GM21786 (cell line): ENCODE measurements around the gene DOK6.

Experiments used
- ATAC-seq: cut with Tn5 transposase; IDR thresholded peaks from one replicate; pipeline ENCODE4 v1.9.1; 2021; ENCODE audit not compliant: unreplicated experiment

The DOK6 gene

GRCh38 chr18:69432847-69433246 is 32.2 kb downstream of the DOK6 start:
- ATAC-seq = no peak

- no peak for ATAC-seq
These were observed 34.3 kb downstream of the DOK6 start for GRCh38 chr18:69435000-69435399.

GRCh38 chr18:69444221-69444620 is 43.5 kb downstream of the DOK6 start:
- ATAC-seq = no peak

GRCh38 chr18:69447886-69448285 is 47.2 kb downstream of the DOK6 start:
- no peak for ATAC-seq

- no peak for ATAC-seq
These were observed 54.4 kb downstream of the DOK6 start for GRCh38 chr18:69455125-69455524.

- no peak for ATAC-seq
These were observed 68.8 kb downstream of the DOK6 start for GRCh38 chr18:69469444-69469919.

- no peak for ATAC-seq
These were observed 79.8 kb downstream of the DOK6 start for GRCh38 chr18:69480460-69480859.

- no peak for ATAC-seq
These were observed 82.9 kb downstream of the DOK6 start for GRCh38 chr18:69483574-69483973.

- ATAC-seq = no peak
These were observed 84.2 kb downstream of the DOK6 start for GRCh38 chr18:69484699-69485396.

GRCh38 chr18:69487488-69488394 is 87.1 kb downstream of the DOK6 start:
- no peak for ATAC-seq

GRCh38 chr18:69490072-69490471 is 89.4 kb downstream of the DOK6 start:
- no peak for ATAC-seq

GRCh38 chr18:69490813-69491212 is 90.1 kb downstream of the DOK6 start:
- ATAC-seq = no peak

- ATAC-seq = no peak
These were observed 90.9 kb downstream of the DOK6 start for GRCh38 chr18:69491576-69491975.

GRCh38 chr18:69492861-69493260 is 92.2 kb downstream of the DOK6 start:
- ATAC-seq = no peak

GRCh38 chr18:69494841-69495240 is 94.2 kb downstream of the DOK6 start:
- ATAC-seq = no peak

- ATAC-seq = no peak
These were observed 94.7 kb downstream of the DOK6 start for GRCh38 chr18:69495338-69495737.

- ATAC-seq = no peak
These were observed 95.3 kb downstream of the DOK6 start for GRCh38 chr18:69495841-69496533.

GRCh38 chr18:69518989-69519388 is 118.3 kb downstream of the DOK6 start:
- no peak for ATAC-seq

- ATAC-seq = no peak
These were observed 122.9 kb downstream of the DOK6 start for GRCh38 chr18:69523582-69523981.

- ATAC-seq = no peak
These were observed 127.7 kb downstream of the DOK6 start for GRCh38 chr18:69528435-69528834.

- ATAC-seq = no peak
These were observed 128.5 kb downstream of the DOK6 start for GRCh38 chr18:69529151-69529550.

GRCh38 chr18:69531973-69532372 is 131.3 kb downstream of the DOK6 start:
- no peak for ATAC-seq
